GM19455 (cell line): ENCODE results near the gene MTFR1L.

Experiments used
- ATAC-seq: cut with Tn5 transposase; IDR thresholded peaks from one replicate; pipeline ENCODE4 v1.9.1; 2021; ENCODE audit not compliant: unreplicated experiment

The MTFR1L gene

GRCh38 chr1:25787760-25788166, 32.0 kb upstream of the MTFR1L start:
- ATAC-seq: no peak

GRCh38 chr1:25790472-25790871, 29.3 kb upstream of the MTFR1L start:
- no peak for ATAC-seq

- no peak for ATAC-seq
Observed at GRCh38 chr1:25792115-25792514, 27.6 kb upstream of the MTFR1L start.

- no peak for ATAC-seq
Observed at GRCh38 chr1:25793585-25794170, 26.1 kb upstream of the MTFR1L start.

- no peak for ATAC-seq
Observed at GRCh38 chr1:25794325-25794724, 25.4 kb upstream of the MTFR1L start.

GRCh38 chr1:25795211-25795610, 24.5 kb upstream of the MTFR1L start:
- no peak for ATAC-seq

- ATAC-seq: no peak
Observed at GRCh38 chr1:25795946-25796810, 23.6 kb upstream of the MTFR1L start.

GRCh38 chr1:25796811-25797458, 22.8 kb upstream of the MTFR1L start:
- no peak for ATAC-seq

GRCh38 chr1:25797939-25798338, 21.8 kb upstream of the MTFR1L start:
- no peak for ATAC-seq

- ATAC-seq: no peak
Observed at GRCh38 chr1:25798666-25799351, 20.9 kb upstream of the MTFR1L start.

- no peak for ATAC-seq
Observed at GRCh38 chr1:25799352-25799934, 20.3 kb upstream of the MTFR1L start.

- no peak for ATAC-seq
Observed at GRCh38 chr1:25799935-25800702, 19.6 kb upstream of the MTFR1L start, which contains the start of gene SELENON. TSS of gene SELENON (plus strand) at chr1:25800193. CDS start at chr1:25800231, 38 bp downstream.

GRCh38 chr1:25800703-25801377, 18.9 kb upstream of the MTFR1L start:
- no peak for ATAC-seq

GRCh38 chr1:25802915-25803314, 16.8 kb upstream of the MTFR1L start:
- no peak for ATAC-seq

- ATAC-seq: no peak
Observed at GRCh38 chr1:25803368-25803767, 16.4 kb upstream of the MTFR1L start.

- peak; percentile 56 for ATAC-seq
Observed at GRCh38 chr1:25804244-25804963, 15.3 kb upstream of the MTFR1L start.

- no peak for ATAC-seq
Observed at GRCh38 chr1:25804964-25805862, 14.5 kb upstream of the MTFR1L start.

- ATAC-seq: no peak
Observed at GRCh38 chr1:25805863-25806225, 13.9 kb upstream of the MTFR1L start.
